GM19023 (cell line): ENCODE results near the gene ZBP1.

Source experiments
- ATAC-seq: cut with Tn5 transposase; IDR thresholded peaks from one replicate; pipeline ENCODE4 v1.9.1; 2021; ENCODE audit warnings: mild to moderate bottlenecking, moderate library complexity; ENCODE audit not compliant: unreplicated experiment

ZBP1 gene

GRCh38 chr20:57619051-57619831 lies 985 bp downstream of the ZBP1 start:
- peak; percentile 60 for ATAC-seq

- ATAC-seq = no peak
Measured at GRCh38 chr20:57618764-57619050, 1.5 kb downstream of the ZBP1 start.

- ATAC-seq = no peak
Measured at GRCh38 chr20:57618091-57618763, 2.0 kb downstream of the ZBP1 start.

- ATAC-seq = no peak
Measured at GRCh38 chr20:57617079-57617795, 3.0 kb downstream of the ZBP1 start.

GRCh38 chr20:57616143-57616951 lies 3.9 kb downstream of the ZBP1 start:
- no peak for ATAC-seq

GRCh38 chr20:57615445-57615811 lies 4.8 kb downstream of the ZBP1 start:
- ATAC-seq = no peak

- no peak for ATAC-seq
Measured at GRCh38 chr20:57614490-57615444, 5.5 kb downstream of the ZBP1 start.

- no peak for ATAC-seq
Measured at GRCh38 chr20:57613481-57613921, 6.7 kb downstream of the ZBP1 start.

- ATAC-seq = no peak
Measured at GRCh38 chr20:57612916-57613315, 7.3 kb downstream of the ZBP1 start.

GRCh38 chr20:57612436-57612835 lies 7.8 kb downstream of the ZBP1 start:
- ATAC-seq = no peak

GRCh38 chr20:57611586-57612311 lies 8.5 kb downstream of the ZBP1 start:
- ATAC-seq = no peak

GRCh38 chr20:57610261-57610952 lies 9.8 kb downstream of the ZBP1 start:
- ATAC-seq = no peak

- no peak for ATAC-seq
Measured at GRCh38 chr20:57609842-57610167, 10.4 kb downstream of the ZBP1 start.

GRCh38 chr20:57609086-57609841 lies 11.0 kb downstream of the ZBP1 start:
- ATAC-seq = no peak

- no peak for ATAC-seq
Measured at GRCh38 chr20:57608516-57608915, 11.7 kb downstream of the ZBP1 start.

GRCh38 chr20:57605878-57606277 lies 14.3 kb downstream of the ZBP1 start:
- no peak for ATAC-seq

- no peak for ATAC-seq
Measured at GRCh38 chr20:57605045-57605444, 15.2 kb downstream of the ZBP1 start.

- no peak for ATAC-seq
Measured at GRCh38 chr20:57603120-57603519, 17.1 kb downstream of the ZBP1 start.
